K562 (cell line): ENCODE data around the gene UBE3B. TPM values are rescaled to one million over a fixed set of nuclear protein-coding genes. Genes with fewer than 3 reads are reported as not detected.

ENCODE experiments used
- ATAC-seq: fragments of 200-7000 bp; cut with Tn5 transposase; 3 replicates; pipeline ENCODE4 v1.9.1; 2020; ENCODE audit warnings: moderate library complexity
- BruUV-seq: library from RNA; stranded (reverse); fragments of 400-500 nt; replicated peaks from 2 replicates; lab custom pipeline; 2021; lab: Mats Ljungman, UMichigan
- CTCF ChIA-PET: fragments of 300-600 bp; formaldehyde crosslinking; extraction: SDS; loops from one replicate; lab custom pipeline; 2021; ENCODE audit warnings: low intra/inter-chr PET ratio; lab: Yijun Ruan, JAX
- POLR2A ChIA-PET: fragments of 300-600, 350-650 bp; sonication (Branson Sonifier 250); formaldehyde crosslinking; extraction: SDS; loops from one replicate; lab custom pipeline; 2021; ENCODE audit warnings: antibody characterized with exemption, inconsistent platforms; lab: Yijun Ruan, JAX
- DNase-seq, 4 experiments: peaks; one replicate each; pipeline versions ENCODE4 v3.0.0 to v3.0.0-alpha.2; 2011 to 2018; ENCODE audit warnings: low spot score in 3 of 4, mixed read lengths in 3 of 4; ENCODE audit errors: extremely low read depth in 1 of 4
- FAIRE-seq: peaks from 2 replicates; lab custom pipeline; 2011; peaks lifted over from hg19 to GRCh38; lab: Jason Lieb, UNC
- H2AFZ ChIP-seq: 2 replicates; pipeline ENCODE4 v1.6.0; 2011; ENCODE audit warnings: low read depth, low read length, control low read depth, inconsistent platforms
- H3K27ac ChIP-seq: fragments of 200-600 bp; 3 replicates; pipeline ENCODE4 v1.8.0; 2011; ENCODE audit warnings: low read depth, mild to moderate bottlenecking, control low read depth, inconsistent platforms, low read length, moderate library complexity, mixed read lengths; ENCODE audit errors: extremely low read depth
- H3K27me3 ChIP-seq, 2 experiments: fragments of 300-600 bp in 1 of 2; 2 replicates in 1 of 2; 3 replicates in 1 of 2; pipeline versions ENCODE4 v1.6.0 to v1.8.0; 2011; ENCODE audit warnings: inconsistent platforms in 2 of 2, low read length in 2 of 2, mild to moderate bottlenecking in 1 of 2, mixed read lengths in 1 of 2, moderate library complexity in 1 of 2; ENCODE audit not compliant: control insufficient read depth in 2 of 2, insufficient read depth in 2 of 2
- H3K36me3 ChIP-seq: fragments of 300-600 bp; 3 replicates; pipeline ENCODE4 v1.8.0; 2011; ENCODE audit warnings: mild to moderate bottlenecking, low read length, inconsistent platforms; ENCODE audit not compliant: control insufficient read depth, insufficient read depth
- H3K4me1 ChIP-seq, 2 experiments: fragments of 200-600 bp in 1 of 2; replicated peaks in 1 of 2; 2 replicates in 1 of 2; 3 replicates in 1 of 2; pipeline versions ENCODE4 v1.5.1 to v1.8.0; 2011; ENCODE audit warnings: inconsistent platforms in 2 of 2, low read length in 2 of 2, mild to moderate bottlenecking in 1 of 2, mixed read lengths in 1 of 2, moderate library complexity in 1 of 2; ENCODE audit not compliant: control insufficient read depth in 2 of 2, insufficient read depth in 2 of 2
- H3K4me2 ChIP-seq: 2 replicates; pipeline ENCODE4 v1.6.1; 2011; ENCODE audit warnings: low read length, control low read depth, inconsistent platforms, mixed read lengths; ENCODE audit not compliant: insufficient read depth
- H3K4me3 ChIP-seq: fragments of 200-600 bp; sonication (generic), shearing (Covaris generic); 2 replicates; pipeline ENCODE4 v1.5.1; 2016; ENCODE audit warnings: control low read depth, inconsistent platforms
- H3K79me2 ChIP-seq: fragments of 200-600 bp; 3 replicates; pipeline ENCODE4 v1.8.0; 2011; ENCODE audit warnings: low read length, inconsistent platforms; ENCODE audit not compliant: control insufficient read depth, insufficient read depth
- H3K9ac ChIP-seq, 2 experiments: 2 replicates each; pipeline versions ENCODE4 v1.6.0 to v1.6.1; 2011; ENCODE audit warnings: low read depth in 2 of 2, low read length in 2 of 2, control low read depth in 1 of 2, inconsistent platforms in 1 of 2, mild to moderate bottlenecking in 1 of 2, mixed read lengths in 1 of 2; ENCODE audit not compliant: insufficient read depth in 1 of 2
- H3K9me1 ChIP-seq: one replicate; pipeline ENCODE4 v1.6.0; 2011; ENCODE audit warnings: inconsistent platforms, mild to moderate bottlenecking, low read length, moderate library complexity; ENCODE audit not compliant: control insufficient read depth, insufficient read depth
- H3K9me3 ChIP-seq: replicated peaks from 2 replicates; pipeline ENCODE4 v1.5.1; 2011; ENCODE audit warnings: low read depth, low read length, inconsistent platforms; ENCODE audit not compliant: control insufficient read depth, insufficient read depth
- H4K20me1 ChIP-seq: replicated peaks from 2 replicates; pipeline ENCODE4 v1.6.1; 2011; ENCODE audit warnings: low read length, inconsistent platforms, mixed read lengths; ENCODE audit not compliant: control insufficient read depth, insufficient read depth
- ARID2 ChIP-seq: fragments of 450-650 bp; IDR thresholded peaks from 2 replicates; pipeline ENCODE4 v1.6.1; 2017; ENCODE audit warnings: antibody characterized with exemption, mild to moderate bottlenecking
- ETV1 ChIP-seq: fragments of 450-650 bp; conservative IDR thresholded peaks from 2 replicates; pipeline ENCODE4 v1.6.1; 2016; ENCODE audit warnings: missing genetic modification characterization, control low read depth, low read depth, missing compliant biosample characterization
- HIVEP1 ChIP-seq: fragments of 250-450 bp; sonication (Bioruptor Pico); IDR thresholded peaks from 2 replicates; pipeline ENCODE4 v1.4.0; 2020; ENCODE audit warnings: mild to moderate bottlenecking
- L3MBTL2 ChIP-seq: fragments of 450-650 bp; IDR thresholded peaks from 2 replicates; pipeline ENCODE4 v1.6.1; 2016; ENCODE audit warnings: mild to moderate bottlenecking, moderate library complexity
- MEIS2 ChIP-seq: fragments of 450-650 bp; IDR thresholded peaks from 2 replicates; pipeline ENCODE4 v1.6.1; 2014; ENCODE audit warnings: mild to moderate bottlenecking; ENCODE audit not compliant: partially characterized antibody
- PHF20 ChIP-seq: fragments of 450-650 bp; IDR thresholded peaks from 2 replicates; pipeline ENCODE4 v1.6.1; 2018; ENCODE audit not compliant: partially characterized antibody
- POLR2B ChIP-seq: fragments of 450-650 bp; IDR thresholded peaks from 2 replicates; pipeline ENCODE4 v1.6.1; 2018; ENCODE audit warnings: low read depth; ENCODE audit not compliant: partially characterized antibody
- POLR2G ChIP-seq: fragments of 200-400 bp; formaldehyde crosslinking; IDR thresholded peaks from 2 replicates; pipeline ENCODE4 v1.6.1; 2017; ENCODE audit warnings: low read depth, mild to moderate bottlenecking, antibody characterized with exemption, low read length, moderate library complexity
- ZZZ3 ChIP-seq: fragments of 450-650 bp; IDR thresholded peaks from 2 replicates; pipeline ENCODE4 v1.6.1; 2016; ENCODE audit warnings: antibody characterized with exemption, mild to moderate bottlenecking, moderate library complexity
- WGBS: fragments of 100-300 bp; shearing (Covaris generic); methylation state at CpG from one replicate; pipeline ENCODE4 v1.1.6; 2016; ENCODE audit warnings: low coverage, mixed read lengths; ENCODE audit not compliant: insufficient coverage; ENCODE audit errors: missing lambda C conversion rate; 5-methylcytosine and 5-hydroxymethylcytosine counted together
- in situ Hi-C: fragments of 300-500 bp; cut with MboI; formaldehyde crosslinking; loops from 4 replicates; pipeline ENCODE4 v1.15.0; 2018; ENCODE audit warnings: inconsistent platforms, mixed read lengths
- intact Hi-C: fragments of 100-400 bp; cut with micrococcal nuclease; formaldehyde crosslinking; loops from 2 replicates; pipeline ENCODE4 v1.14.2; 2022
- polyA plus RNA-seq, 8 experiments: library from polyadenylated mRNA; depleted of rRNA in 4 of 8; stranded (reverse) in 5 of 8; unstranded in 3 of 8; fragments of >200 nt; fragmentation: Nextera tagmentation in 2 of 8; fragmentation: Illumina TruSeq in 1 of 8; extraction: Ambion mirVana in 2 of 8; extraction: Trizol in 1 of 8; gene quantifications; 2 replicates each; pipeline versions ENCODE4 v1.2.1 to v1.2.3, GENCODE V29; 2011 to 2014; ENCODE audit warnings: inconsistent platforms in 1 of 8, missing spikeins in 1 of 8
- total RNA-seq, 7 experiments: library from RNA; depleted of rRNA in 6 of 7; stranded (reverse); fragments of >200 nt in 6 of 7; fragmentation: Illumina TruSeq in 2 of 7; extraction: Trizol in 2 of 7; gene quantifications; 2 replicates each; pipeline versions ENCODE4 v1.2.1 to v1.2.3, GENCODE V29; 2011 to 2021; ENCODE audit warnings: low replicate concordance in 1 of 7
- TF ChIP-seq, protein P1 (sequence below): fragments of 450-650 bp; IDR thresholded peaks from 2 replicates; pipeline ENCODE4 v1.7.0; 2016; ENCODE audit warnings: borderline replicate concordance
- TF ChIP-seq, protein P2 (sequence below): fragments of 250-450 bp; sonication (Bioruptor Pico); IDR thresholded peaks from 2 replicates; pipeline ENCODE4 v1.4.0; 2020; ENCODE audit warnings: mild to moderate bottlenecking, moderate library complexity
- TF ChIP-seq, protein P3 (sequence below), 2 experiments: IDR thresholded peaks; 2 replicates each; pipeline ENCODE4 v1.6.1; 2011; ENCODE audit warnings: borderline replicate concordance in 1 of 2, control low read depth in 1 of 2, low read depth in 1 of 2, low read length in 1 of 2, mild to moderate bottlenecking in 1 of 2, mixed read lengths in 1 of 2, moderate library complexity in 1 of 2; ENCODE audit not compliant: insufficient read depth in 1 of 2, insufficient read length in 1 of 2, poor library complexity in 1 of 2, severe bottlenecking in 1 of 2; ENCODE audit errors: extremely low read depth in 1 of 2

UBE3B gene
- total and polyA plus RNA-seq, 9 of the 15 experiments (the other 6 are each of a cell fraction or from before 2014, with no cell fraction given): 7.6 to 23.6 (median 15.5) TPM

DNA sequence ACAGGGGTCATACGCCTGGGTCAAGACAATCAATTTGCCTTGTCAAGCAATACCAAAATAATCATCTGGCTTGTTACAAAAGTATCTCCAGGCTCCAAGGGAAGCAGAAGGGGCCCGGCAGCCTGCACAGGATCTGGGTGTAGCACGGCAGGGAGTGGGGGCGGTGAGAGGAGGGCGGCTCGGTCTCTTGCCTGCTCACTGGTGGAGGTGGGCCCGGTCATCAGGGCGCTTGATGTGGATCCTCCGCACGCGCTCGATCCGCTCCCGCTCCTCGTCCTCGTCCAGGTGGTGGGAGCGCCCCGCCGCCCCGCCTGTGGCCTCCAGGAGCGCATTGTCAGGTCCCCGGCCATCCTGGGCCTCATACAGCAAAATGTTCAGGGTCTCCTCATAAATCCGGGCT lies 26.0 kb upstream of the UBE3B start:
- peaks cover 0 to 3% of the 10 kb centered on the region in 2 experiments; a peak in 1 of 5 replicates for H3K4me1 ChIP-seq
- BruUV-seq: no TSS peak
- DNase-seq (no peak), FAIRE-seq (no peak), ATAC-seq (no peak)
- H4K20me1 ChIP-seq: no peaks in the 10 kb centered on the region
- no peak overlapping the region for H3K27ac ChIP-seq
- no peaks in the 10 kb centered on the region for H3K79me2 ChIP-seq
- in situ Hi-C loops (no loop called here), intact Hi-C loops (no loop called here)
- H3K4me3 ChIP-seq: no peak overlapping the region
- 84% methylated on average over 5 of the region's 23 CpGs for WGBS
- H3K36me3 ChIP-seq: peaks cover 68% of the 10 kb centered on the region; the same call in 2 of the 3 replicates
- TF ChIP-seq MEIS2 (no peak), PHF20 (no peak), POLR2G (0 out of 2 replicates have a peak, but pooled peaks have one; percentile 26), HIVEP1 (CRISPR knock-in tag) (no peak)
- no peaks in the 10 kb centered on the region for H3K27me3 ChIP-seq
- no peaks in the 10 kb centered on the region for H3K9me1 ChIP-seq
- no peak overlapping the region for H3K9ac ChIP-seq
- ChIA-PET POLR2A (no interaction called here), CTCF (no interaction called here)
- no peak overlapping the region for H2AFZ ChIP-seq
- no peaks in the 10 kb centered on the region for H3K9me3 ChIP-seq
- H3K4me2 ChIP-seq: no peak overlapping the region

DNA sequence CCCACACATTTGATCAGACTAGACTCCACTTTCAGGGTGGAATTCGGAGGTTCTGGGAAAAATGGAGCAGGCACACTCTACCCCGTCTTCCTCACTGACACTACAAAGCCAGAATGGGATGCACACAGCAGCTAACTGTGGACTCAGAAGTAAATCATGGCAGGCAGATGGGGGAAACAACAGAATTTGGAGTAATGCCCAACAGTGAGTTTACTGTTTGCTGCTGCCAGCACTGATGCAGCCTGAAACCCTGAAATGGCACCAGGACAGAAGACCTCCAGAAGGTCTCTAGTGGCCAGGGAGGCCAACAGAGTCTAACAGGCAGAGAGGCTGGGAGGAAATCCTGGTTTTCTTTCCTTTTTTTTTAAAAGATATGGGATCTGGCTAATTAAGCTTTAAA lies 24.9 kb upstream of the UBE3B start:
- H2AFZ ChIP-seq: no peak overlapping the region
- H3K9me3 ChIP-seq: no peaks in the 10 kb centered on the region
- intact Hi-C loops (no loop called here), in situ Hi-C loops (no loop called here)
- H3K36me3 ChIP-seq: peaks cover 75% of the 10 kb centered on the region; the same call in 2 of the 3 replicates
- no peak overlapping the region for H3K9ac ChIP-seq
- 79% methylated on average over 2 of the region's 2 CpGs for WGBS
- no peaks in the 10 kb centered on the region for H3K9me1 ChIP-seq
- no TSS peak for BruUV-seq
- H3K4me3 ChIP-seq: no peak overlapping the region
- DNase-seq (no peak), FAIRE-seq (no peak), ATAC-seq (no peak)
- H3K27me3 ChIP-seq: no peaks in the 10 kb centered on the region
- ChIA-PET CTCF (no interaction called here), POLR2A (interaction anchor here (0.6 kb wide), 2 partner anchors 220 to 315 kb away, joined by 3 read pairs; no protein-coding TSS in a partner anchor)
- H3K79me2 ChIP-seq: no peaks in the 10 kb centered on the region
- H3K4me2 ChIP-seq: no peak overlapping the region
- no peaks in the 10 kb centered on the region for H4K20me1 ChIP-seq
- H3K27ac ChIP-seq: no peak overlapping the region
- peaks cover 0 to 3% of the 10 kb centered on the region in 2 experiments; a peak in 1 of 5 replicates for H3K4me1 ChIP-seq
- TF ChIP-seq ZZZ3 (no peak), L3MBTL2 (no peak), POLR2B (no peak), ETV1 (tag) (no peak), ARID2 (no peak)
- TF ChIP-seq, protein P1, sequence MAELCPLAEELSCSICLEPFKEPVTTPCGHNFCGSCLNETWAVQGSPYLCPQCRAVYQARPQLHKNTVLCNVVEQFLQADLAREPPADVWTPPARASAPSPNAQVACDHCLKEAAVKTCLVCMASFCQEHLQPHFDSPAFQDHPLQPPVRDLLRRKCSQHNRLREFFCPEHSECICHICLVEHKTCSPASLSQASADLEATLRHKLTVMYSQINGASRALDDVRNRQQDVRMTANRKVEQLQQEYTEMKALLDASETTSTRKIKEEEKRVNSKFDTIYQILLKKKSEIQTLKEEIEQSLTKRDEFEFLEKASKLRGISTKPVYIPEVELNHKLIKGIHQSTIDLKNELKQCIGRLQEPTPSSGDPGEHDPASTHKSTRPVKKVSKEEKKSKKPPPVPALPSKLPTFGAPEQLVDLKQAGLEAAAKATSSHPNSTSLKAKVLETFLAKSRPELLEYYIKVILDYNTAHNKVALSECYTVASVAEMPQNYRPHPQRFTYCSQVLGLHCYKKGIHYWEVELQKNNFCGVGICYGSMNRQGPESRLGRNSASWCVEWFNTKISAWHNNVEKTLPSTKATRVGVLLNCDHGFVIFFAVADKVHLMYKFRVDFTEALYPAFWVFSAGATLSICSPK: no peak
- TF ChIP-seq, protein P2, sequence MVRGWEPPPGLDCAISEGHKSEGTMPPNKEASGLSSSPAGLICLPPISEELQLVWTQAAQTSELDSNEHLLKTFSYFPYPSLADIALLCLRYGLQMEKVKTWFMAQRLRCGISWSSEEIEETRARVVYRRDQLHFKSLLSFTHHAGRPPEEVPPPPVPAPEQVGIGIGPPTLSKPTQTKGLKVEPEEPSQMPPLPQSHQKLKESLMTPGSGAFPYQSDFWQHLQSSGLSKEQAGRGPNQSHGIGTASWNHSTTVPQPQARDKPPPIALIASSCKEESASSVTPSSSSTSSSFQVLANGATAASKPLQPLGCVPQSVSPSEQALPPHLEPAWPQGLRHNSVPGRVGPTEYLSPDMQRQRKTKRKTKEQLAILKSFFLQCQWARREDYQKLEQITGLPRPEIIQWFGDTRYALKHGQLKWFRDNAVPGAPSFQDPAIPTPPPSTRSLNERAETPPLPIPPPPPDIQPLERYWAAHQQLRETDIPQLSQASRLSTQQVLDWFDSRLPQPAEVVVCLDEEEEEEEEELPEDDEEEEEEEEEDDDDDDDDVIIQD (CRISPR knock-in tag): no peak
- TF ChIP-seq, protein P3, sequence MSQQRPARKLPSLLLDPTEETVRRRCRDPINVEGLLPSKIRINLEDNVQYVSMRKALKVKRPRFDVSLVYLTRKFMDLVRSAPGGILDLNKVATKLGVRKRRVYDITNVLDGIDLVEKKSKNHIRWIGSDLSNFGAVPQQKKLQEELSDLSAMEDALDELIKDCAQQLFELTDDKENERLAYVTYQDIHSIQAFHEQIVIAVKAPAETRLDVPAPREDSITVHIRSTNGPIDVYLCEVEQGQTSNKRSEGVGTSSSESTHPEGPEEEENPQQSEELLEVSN (IDR thresholded peaks at IDR 0.05; ENCODE audit: borderline replicate concordance in 1 of 2, extremely low read depth in 1 of 2, insufficient read depth in 1 of 2, insufficient read length in 1 of 2, low read depth in 1 of 2, low read length in 1 of 2, poor library complexity in 1 of 2, severe bottlenecking in 1 of 2): no peak
